NCI-H774 (cell line): ENCODE data around the gene CC2D1B.
"Not testable (repeated sequence)": the region's sequence is repeated elsewhere in the genome, so short reads cannot be mapped to it uniquely, and the experiment has no call there.

Source experiments
- DNase-seq: peaks from one replicate; lab custom pipeline; 2025; lab: John Stamatoyannopoulos, UW

The CC2D1B gene, protein sequence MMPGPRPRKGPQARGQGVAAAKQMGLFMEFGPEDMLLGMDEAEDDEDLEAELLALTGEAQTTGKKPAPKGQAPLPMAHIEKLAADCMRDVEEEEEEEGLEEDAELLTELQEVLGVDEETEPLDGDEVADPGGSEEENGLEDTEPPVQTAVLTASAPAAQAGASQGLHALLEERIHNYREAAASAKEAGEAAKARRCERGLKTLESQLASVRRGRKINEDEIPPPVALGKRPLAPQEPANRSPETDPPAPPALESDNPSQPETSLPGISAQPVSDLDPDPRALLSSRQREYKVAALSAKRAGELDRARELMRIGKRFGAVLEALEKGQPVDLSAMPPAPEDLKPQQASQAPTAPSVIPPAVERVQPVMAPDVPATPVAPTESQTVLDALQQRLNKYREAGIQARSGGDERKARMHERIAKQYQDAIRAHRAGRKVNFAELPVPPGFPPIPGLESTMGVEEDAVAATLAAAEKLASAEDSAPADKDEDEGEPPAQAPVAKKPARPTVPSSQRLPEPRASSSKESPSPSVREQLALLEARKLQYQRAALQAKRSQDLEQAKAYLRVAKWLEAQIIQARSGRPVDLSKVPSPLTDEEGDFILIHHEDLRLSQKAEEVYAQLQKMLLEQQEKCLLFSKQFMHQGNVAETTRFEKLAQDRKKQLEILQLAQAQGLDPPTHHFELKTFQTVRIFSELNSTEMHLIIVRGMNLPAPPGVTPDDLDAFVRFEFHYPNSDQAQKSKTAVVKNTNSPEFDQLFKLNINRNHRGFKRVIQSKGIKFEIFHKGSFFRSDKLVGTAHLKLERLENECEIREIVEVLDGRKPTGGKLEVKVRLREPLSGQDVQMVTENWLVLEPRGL

GRCh38 chr1:52365746-52366516, at the start of gene CC2D1B:
Gene CC2D1B (minus strand): TSS chr1:52366205. CDS start chr1:52364620, 1,585 bp downstream.
- DNase-seq: peak; percentile 100

DNA sequence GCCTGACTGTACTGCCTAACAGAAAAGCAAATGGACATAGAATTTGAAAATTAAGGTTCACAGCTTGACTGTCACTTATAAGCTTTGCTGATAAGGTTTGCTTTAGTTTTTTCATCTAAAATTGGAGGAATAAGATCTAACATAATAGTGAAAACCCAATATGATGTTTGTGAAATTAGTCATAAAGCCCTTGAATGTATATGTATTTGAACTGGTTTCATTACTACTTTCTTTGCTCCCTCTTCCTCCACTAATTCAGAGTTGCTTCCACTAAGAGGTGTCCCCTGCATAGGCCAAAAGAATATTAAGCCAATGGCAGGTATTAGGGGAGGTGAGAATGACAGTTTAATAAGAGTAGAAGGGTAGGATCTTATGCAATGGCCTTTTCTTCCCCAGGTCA, 48.9 kb upstream of the CC2D1B start:
- no peak for DNase-seq

DNA sequence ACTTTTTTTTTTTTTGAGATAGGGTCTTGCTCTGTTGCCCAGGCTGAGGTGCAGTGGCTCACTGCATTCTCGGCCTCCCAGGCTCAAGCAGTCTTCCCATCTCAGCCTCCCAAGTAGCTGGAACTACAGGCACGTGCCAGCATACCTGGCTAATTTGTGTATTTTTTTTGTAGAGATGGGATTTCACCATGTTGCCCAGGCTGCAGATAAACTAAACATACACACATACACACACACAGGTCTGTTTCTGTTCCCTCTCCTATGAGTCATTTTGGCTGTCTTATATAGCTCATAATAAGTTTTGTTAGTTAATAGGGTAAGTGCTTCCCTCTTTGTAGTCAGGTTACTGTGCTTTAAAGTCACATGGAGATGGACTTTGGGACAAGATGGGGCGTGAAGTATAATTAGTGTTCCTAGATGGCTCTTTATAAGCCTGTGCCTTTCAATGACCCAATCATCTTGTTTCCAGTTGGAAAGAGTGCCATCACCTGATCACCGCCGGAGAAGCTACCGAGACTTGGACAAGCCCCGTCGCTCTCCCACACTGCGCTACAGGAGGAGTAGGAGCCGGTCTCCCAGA, 47.5 kb upstream of the CC2D1B start:
- no peak for DNase-seq

DNA sequence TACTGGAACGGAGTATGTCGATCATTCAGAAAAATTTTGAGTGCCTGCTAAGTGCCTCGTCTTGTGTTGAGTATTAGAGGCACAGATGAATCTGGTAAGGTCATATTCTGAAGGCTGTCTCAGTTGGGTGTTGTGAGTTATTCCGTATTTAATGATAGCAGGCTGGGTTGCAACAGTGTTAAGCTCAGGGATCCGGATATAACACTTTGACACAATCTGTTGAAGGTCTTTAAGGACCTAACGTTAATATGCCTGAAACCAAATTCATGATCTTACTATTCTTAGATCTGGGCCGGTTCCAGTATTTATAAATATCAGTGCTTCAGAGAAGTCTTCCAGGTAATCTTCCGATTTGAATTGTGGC, 39.0 kb upstream of the CC2D1B start:
- DNase-seq: no peak

GRCh38 chr1:52404116-52404974, 38.3 kb upstream of the CC2D1B start, which contains the start of the genes ORC1 and PRPF38A:
Gene ORC1 (minus strand): TSS chr1:52404423. CDS start chr1:52402223, 2,200 bp downstream.
Gene PRPF38A (plus strand): TSS chr1:52404602. CDS start chr1:52404750, 148 bp downstream.
- peak; percentile 99 for DNase-seq

- DNase-seq: no peak
Measured at GRCh38 chr1:52403566-52404115, 37.6 kb upstream of the CC2D1B start.

DNA sequence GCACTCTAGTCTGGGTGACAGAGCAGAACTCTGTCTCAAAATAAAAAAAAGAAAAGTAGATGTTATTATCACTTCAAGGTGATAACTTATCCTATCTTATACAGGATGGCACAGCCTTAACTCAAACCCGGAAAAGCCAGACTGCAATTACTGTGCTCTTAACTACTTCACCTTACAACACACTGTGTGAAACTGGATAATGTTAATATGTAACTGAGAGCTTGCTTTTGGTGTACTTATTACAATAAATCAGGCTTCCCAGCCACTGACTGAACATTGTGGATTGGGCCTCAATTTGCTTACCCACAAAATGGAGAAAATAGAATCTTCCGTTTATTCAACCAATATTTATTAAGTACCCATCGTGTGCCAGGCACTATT, 36.8 kb upstream of the CC2D1B start:
- no peak for DNase-seq

DNA sequence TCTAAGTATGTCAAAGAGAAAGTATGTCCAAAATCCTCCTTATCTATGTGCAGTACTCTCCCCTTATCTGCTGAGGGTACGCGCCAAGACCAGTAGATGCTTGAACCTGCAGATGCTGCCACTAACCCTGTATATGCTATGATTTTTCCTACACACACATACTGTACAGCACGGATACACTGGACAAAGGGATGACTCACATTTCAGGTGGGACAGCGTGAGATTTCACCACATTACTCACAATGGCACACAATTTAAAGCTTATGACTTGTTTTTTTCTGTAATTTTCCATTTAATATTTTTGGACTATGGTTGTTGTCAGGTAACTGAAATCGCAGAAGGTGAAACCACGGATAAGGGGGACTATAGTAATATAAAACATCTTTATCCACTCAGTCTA, 34.1 kb upstream of the CC2D1B start:
- no peak for DNase-seq

DNA sequence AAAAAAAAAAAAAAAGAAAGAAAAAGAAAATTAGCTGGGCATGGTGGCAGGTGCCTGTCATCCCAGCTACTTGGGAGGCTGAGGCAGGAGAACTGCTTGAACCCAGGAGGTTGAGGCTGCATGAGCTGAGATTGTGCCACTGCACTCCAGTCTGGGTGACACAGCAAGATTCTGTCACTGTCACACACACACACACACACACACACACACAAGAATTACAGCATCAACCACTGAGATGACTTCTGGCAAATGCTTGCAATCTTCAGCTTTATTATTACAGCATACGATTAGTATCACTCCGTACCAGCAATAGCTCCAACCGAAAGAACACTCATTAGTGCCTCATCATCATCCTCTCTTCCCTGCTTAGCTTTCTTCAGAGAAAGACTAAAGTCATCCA, 33.6 kb upstream of the CC2D1B start:
- DNase-seq: no peak

DNA sequence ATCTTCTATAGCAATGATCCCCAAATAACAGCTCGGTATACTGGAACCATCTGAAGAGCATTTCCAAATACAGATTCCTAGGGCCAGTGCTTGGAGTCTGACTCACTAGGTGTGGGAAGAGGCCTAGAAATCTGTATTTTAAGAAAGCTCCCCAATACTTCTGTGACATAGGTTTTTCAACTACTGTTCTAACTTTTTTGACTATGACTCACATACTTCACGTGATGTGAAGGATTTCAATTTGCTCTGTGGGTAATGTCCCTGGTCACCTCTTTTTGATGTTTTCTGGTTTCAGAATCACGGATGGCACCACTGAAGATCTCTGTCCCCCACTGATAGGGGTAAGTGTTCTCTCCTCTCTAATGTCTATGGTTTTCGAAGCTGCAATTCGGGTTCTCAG, 27.2 kb upstream of the CC2D1B start:
- DNase-seq: no peak

DNA sequence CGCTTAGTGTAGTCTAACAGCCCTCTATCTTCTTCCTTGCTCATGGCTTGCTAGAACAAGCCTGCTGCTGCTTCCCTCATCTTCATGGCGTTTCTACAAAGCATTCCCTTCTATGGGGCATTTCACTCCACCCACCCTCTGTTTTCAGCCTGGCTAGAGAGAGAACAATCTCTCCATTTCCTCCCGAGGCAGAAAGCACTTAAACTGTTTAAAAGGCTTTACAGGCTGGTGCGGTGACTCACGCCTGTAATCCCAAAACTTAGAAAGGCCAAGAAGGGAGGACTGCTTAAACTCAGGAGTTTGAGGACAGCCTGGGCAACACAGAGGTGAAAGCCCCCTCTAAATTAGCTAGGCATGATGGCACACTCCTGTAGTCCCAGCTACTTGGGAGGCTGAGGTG, 20.5 kb upstream of the CC2D1B start:
- no peak for DNase-seq

GRCh38 chr1:52385376-52385775, 19.4 kb upstream of the CC2D1B start:
- DNase-seq: no peak

DNA sequence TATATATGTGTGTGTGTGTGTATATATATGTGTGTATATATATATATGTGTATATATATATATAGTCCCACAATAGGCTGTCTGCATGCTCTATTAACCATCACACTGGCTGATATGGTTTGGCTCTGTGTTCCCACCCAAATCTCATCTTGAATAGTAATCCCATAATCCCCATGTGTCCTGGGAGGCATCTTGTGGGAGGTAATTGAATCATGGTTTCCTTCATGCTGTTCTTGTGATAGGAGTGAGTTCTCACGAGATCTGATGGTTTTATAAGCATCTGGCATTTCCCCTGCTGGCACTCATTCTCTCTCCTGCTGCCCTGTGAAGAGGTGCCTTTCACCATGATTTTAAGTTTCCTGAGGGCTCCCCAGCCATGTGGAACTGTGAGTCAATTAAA, 3.8 kb upstream of the CC2D1B start:
- not testable (repeated sequence) for DNase-seq

DNA sequence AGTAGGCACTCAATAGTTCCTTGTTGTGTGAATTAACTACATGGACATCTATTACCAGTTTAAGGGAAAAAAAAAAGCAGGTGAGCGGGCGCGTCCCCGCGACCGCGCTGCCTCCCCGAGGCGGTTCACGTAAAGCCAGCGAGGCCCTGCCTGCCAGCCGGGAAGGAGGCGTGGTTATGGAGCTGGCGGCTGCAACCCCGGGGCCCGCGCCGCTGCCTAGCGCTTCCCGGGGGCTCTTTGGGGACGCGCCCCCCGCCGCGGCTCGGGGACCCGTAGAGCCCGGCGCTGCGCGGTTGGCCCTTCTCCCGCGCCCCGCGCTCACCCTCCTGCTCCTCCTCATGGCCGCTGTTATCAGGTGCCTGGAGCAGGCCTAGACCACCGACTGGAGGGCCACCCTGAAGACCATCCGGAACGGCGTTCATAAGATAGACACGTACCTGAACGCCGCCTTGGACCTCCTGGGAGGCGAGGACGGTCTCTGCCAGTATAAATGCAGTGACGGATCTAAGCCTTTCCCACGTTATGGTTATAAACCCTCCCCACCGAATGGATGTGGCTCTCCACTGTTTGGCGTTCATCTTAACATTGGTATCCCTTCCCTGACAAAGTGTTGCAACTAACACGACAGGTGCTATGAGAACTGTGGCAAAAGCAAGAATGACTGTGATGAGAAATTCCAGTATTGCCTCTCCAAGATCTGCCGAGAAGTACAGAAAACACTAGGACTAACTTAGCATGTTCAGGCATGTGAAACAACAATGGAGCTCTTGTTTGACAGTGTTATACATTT, 2.6 kb upstream of the CC2D1B start:
- DNase-seq: peak; percentile 86

DNA sequence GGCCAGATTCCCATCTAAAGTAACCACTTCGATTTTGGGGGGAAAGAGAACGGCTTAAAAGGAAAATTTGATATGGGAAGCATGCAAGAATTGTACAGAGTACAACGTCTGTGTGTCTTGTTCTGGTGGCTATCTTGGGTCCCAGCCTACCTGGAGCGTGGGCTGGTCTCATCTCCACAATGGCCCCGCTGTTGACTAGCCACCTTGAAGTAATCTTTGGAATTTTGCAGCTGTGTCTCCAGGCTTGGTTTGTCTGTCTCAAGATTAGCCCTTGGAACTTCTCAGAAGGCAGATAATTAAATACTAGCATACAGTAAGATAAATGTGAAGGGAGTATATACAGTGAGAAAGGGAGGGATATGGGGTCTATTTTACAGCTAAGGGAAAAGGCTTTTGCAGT, 1.3 kb upstream of the CC2D1B start:
- no peak for DNase-seq

- DNase-seq: no peak
Measured at GRCh38 chr1:52366517-52366827, 467 bp upstream of the CC2D1B start.

GRCh38 chr1:52365071-52365745, 797 bp downstream of the CC2D1B start:
- DNase-seq: no peak

DNA sequence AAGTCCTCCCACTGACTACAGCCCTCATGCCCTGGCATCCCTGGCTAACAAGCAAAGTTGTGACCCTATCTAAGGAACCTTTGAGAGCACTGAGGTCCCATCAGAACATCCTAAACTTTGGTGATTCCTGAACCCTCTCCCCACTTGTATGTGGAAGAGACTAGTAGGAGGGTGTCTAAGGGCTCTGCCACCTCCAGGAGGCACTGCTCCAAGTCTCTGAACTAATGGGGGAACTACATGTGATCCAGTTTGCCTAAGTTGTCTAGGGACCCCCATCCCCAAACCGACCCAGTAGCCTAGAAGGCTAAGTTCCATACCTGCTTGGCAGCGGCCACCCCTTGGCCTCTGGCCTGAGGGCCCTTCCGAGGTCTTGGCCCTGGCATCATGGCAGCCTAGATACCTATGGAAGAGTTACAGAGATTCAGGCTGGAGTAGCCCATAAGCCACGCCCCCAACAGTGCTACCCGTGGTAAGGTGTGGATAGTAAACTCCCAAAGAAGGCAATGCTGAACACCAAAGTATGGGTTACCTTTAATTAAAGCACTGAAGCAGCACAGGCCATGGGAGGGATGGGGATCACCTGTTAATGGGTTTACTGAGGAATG, 1.7 kb downstream of the CC2D1B start:
- DNase-seq: no peak

DNA sequence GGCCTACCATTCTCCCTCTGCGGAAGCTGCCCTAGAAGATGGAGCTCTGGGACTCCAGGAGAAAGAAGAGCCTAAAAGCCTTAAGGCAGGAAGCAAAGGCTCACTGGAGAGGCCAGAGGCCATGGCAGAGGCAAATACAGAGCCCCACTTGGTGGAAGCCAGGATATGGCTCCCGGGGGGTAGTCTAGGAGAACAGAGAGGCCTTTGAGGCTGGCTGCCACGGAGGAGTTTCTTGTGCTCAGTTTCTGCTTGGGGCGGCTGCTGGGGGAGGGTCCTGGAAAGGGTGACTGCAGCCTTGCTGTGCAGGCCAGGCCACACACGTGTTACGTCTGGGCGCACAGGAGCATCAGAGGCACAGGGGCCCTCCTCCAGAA, 5.4 kb downstream of the CC2D1B start:
- no peak for DNase-seq
